Parathyroid adenoma (tissue), 2 donors: ENCODE results near the gene MPPED1.

Source experiments
- H2AFZ ChIP-seq: fragments of 300-600 bp; sonication (generic); one replicate; pipeline ENCODE4 v1.7.0; 2017; ENCODE audit warnings: antibody characterized with exemption, mild to moderate bottlenecking
- H3K27ac ChIP-seq: fragments of 300-600 bp; sonication (generic); one replicate; pipeline ENCODE4 v1.7.0; 2017
- H3K27me3 ChIP-seq: fragments of 300-600 bp; sonication (generic); one replicate; pipeline ENCODE4 v1.7.0; 2017; ENCODE audit warnings: low read length; ENCODE audit not compliant: control insufficient read depth, insufficient read depth
- H3K36me3 ChIP-seq: fragments of 300-600 bp; sonication (generic); one replicate; pipeline ENCODE4 v1.7.0; 2017; ENCODE audit warnings: low read length; ENCODE audit not compliant: control insufficient read depth, insufficient read depth
- H3K4me1 ChIP-seq: fragments of 300-600 bp; sonication (generic); one replicate; pipeline ENCODE4 v1.7.0; 2017; ENCODE audit warnings: control low read depth
- H3K4me2 ChIP-seq: fragments of 300-600 bp; sonication (generic); one replicate; pipeline ENCODE4 v1.7.0; 2017; ENCODE audit warnings: low read length
- H3K4me3 ChIP-seq: fragments of 300-600 bp; sonication (generic); one replicate; pipeline ENCODE4 v1.7.0; 2017; ENCODE audit warnings: low read depth, low read length
- H3K79me2 ChIP-seq: fragments of 300-600 bp; sonication (generic); one replicate; pipeline ENCODE4 v1.7.0; 2017; ENCODE audit warnings: control low read depth
- H3K9ac ChIP-seq: fragments of 300-600 bp; sonication (generic); one replicate; pipeline ENCODE4 v1.7.0; 2017; ENCODE audit warnings: mild to moderate bottlenecking
- H3K9me3 ChIP-seq: fragments of 300-600 bp; sonication (generic); one replicate; pipeline ENCODE4 v1.7.0; 2017; ENCODE audit warnings: low read length; ENCODE audit not compliant: control insufficient read depth
- TF ChIP-seq, protein P1 (sequence below): fragments of 300-600 bp; sonication (generic); IDR thresholded peaks from one replicate; pipeline ENCODE4 v1.7.0; 2017; ENCODE audit warnings: antibody characterized with exemption, mild to moderate bottlenecking
- donor health status: primary hyperparathyroidism.

MPPED1 gene

DNA sequence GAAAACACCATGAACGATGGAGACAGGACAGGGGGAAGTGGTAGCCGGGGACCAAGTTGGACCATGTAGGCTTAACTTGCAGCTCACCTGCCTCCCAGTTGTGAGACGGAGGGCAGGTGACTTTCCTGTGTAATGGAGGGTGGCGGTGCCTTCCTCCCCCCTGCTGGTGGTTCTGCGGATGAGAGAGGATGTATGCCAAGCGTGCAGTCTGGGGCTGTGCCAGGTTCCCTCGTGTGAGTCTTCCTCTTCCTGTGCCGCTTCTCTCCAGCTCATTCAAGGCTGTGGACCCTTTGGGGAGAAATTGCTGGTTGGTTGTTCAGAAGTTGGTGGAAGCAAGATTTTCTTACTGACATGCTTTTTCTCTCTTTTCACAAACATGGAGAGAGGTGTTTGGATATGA is 35.1 kb downstream of the MPPED1 start:
- TF ChIP-seq, protein P1, sequence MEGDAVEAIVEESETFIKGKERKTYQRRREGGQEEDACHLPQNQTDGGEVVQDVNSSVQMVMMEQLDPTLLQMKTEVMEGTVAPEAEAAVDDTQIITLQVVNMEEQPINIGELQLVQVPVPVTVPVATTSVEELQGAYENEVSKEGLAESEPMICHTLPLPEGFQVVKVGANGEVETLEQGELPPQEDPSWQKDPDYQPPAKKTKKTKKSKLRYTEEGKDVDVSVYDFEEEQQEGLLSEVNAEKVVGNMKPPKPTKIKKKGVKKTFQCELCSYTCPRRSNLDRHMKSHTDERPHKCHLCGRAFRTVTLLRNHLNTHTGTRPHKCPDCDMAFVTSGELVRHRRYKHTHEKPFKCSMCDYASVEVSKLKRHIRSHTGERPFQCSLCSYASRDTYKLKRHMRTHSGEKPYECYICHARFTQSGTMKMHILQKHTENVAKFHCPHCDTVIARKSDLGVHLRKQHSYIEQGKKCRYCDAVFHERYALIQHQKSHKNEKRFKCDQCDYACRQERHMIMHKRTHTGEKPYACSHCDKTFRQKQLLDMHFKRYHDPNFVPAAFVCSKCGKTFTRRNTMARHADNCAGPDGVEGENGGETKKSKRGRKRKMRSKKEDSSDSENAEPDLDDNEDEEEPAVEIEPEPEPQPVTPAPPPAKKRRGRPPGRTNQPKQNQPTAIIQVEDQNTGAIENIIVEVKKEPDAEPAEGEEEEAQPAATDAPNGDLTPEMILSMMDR = no peak
- Histone ChIP-seq H3K27ac (no peak overlapping the region), H2AFZ (no peak overlapping the region), H3K4me3 (no peak overlapping the region), H3K36me3 (no peaks in the 10 kb centered on the region), H3K4me1 (no peaks in the 10 kb centered on the region), H3K9me3 (no peaks in the 10 kb centered on the region), H3K9ac (no peak overlapping the region), H3K79me2 (no peaks in the 10 kb centered on the region), H3K27me3 (no peaks in the 10 kb centered on the region), H3K4me2 (peak overlapping the region; percentile 22)

DNA sequence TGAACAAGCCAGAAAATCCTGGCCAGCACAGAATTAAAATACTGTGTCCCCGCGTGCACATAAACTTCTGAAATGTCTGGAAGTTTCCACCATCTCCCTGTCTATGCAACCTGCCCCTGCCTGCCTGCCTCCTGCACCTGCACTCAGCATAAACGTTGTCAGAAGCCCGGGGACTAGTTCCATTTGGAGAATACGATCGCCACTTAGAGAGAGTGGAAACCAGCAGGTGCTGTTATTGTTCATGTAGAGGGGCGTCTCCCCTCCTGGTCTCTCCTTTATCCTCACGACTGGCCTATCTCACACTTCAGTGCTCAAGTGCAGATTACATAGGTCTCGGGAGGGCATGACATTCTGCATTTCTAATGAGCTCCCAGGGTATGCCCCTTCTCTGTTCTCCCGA is 35.6 kb downstream of the MPPED1 start:
- H2AFZ ChIP-seq = no peak overlapping the region

DNA sequence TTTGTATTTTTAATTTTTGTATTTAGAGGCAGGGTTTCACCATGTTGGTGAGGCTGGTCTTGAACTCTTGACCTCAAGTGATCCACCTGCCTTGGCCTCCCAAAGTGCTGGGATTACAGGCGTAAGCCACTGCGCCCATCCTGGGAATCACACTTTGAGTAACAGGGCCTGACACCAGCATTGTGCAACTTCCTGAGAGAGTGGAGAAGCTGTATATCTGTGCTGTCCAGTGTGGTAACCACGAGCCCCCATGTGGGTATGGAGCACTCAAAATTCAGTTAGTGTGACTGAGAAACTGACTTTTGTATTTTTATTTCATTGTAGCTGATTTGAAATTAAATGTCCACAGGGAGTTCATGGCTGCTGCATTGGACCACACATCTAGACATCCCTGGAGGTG is 36.2 kb downstream of the MPPED1 start:
- H3K36me3 ChIP-seq = no peaks in the 10 kb centered on the region
- H3K9ac ChIP-seq = no peak overlapping the region
- H2AFZ ChIP-seq = no peak overlapping the region
- H3K4me2 ChIP-seq = no peak overlapping the region
- TF ChIP-seq, protein P1 = no peak
- H3K9me3 ChIP-seq = no peaks in the 10 kb centered on the region
- no peaks in the 10 kb centered on the region for H3K4me1 ChIP-seq
- no peaks in the 10 kb centered on the region for H3K79me2 ChIP-seq
- no peaks in the 10 kb centered on the region for H3K27me3 ChIP-seq
- no peak overlapping the region for H3K27ac ChIP-seq
- H3K4me3 ChIP-seq = no peak overlapping the region

More for the DNA sequence above, 35.6 kb downstream of the MPPED1 start:
- Histone ChIP-seq H3K36me3 (no peaks in the 10 kb centered on the region), H3K9ac (no peak overlapping the region), H3K4me1 (no peaks in the 10 kb centered on the region), H3K4me2 (no peak overlapping the region), H3K27ac (no peak overlapping the region), H3K79me2 (no peaks in the 10 kb centered on the region), H3K27me3 (no peaks in the 10 kb centered on the region), H3K4me3 (no peak overlapping the region), H3K9me3 (no peaks in the 10 kb centered on the region)
- TF ChIP-seq, protein P1 = no peak

DNA sequence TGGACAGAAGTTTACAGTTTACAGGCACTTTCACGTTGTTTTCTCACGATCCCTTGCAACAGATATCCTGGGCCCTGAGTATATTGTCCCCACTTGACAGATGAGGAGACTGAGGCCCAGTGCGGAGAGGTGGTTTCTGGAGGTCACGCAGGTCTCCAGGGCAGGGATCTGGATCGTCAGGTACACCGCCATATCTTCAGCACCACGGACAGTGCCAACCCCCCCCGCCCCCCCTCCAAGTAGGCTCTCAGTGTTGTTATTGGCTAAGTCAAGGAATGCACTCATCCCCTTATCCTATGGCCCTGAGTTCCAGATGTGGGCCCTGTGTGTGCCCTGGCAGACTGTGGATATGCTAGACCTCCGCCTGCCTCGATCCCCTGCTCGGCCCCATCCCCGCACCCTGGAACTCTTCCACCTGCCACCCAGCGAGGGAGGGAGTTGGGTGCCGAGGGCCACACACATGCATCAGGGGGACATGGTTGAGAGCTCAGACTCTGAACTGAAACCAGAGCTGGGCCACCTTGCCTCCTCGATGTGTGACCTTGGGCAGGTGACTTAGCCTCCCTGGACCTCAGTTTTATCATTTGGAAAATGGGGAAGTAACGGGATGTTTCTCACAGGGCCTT is 37.5 kb downstream of the MPPED1 start:
- H3K9me3 ChIP-seq = no peaks in the 10 kb centered on the region
- TF ChIP-seq, protein P1 = no peak

DNA sequence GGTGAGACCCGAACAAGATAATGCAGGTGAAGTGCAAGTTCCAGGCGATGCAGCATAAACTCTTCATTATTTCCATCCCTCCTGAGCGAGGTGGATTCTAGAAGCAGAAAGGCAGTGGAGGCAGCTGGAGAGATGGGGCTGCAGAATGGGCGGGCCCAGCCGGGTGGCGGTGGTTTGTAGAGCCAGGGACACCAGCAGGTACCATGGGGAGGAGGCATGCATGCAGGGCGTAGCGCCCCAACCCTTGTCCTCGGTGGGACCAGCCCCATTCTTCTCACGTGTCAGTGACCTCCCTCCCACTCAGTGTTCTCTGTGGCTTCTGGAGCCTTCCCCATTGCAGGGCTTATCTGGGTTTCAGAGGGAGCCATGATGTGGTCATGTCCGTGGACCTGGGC is 38.0 kb downstream of the MPPED1 start:
- no peaks in the 10 kb centered on the region for H3K27me3 ChIP-seq
- H3K4me2 ChIP-seq = no peak overlapping the region
- H3K27ac ChIP-seq = no peak overlapping the region
- H3K36me3 ChIP-seq = no peaks in the 10 kb centered on the region
- no peaks in the 10 kb centered on the region for H3K4me1 ChIP-seq
- H2AFZ ChIP-seq = no peak overlapping the region
- H3K9ac ChIP-seq = no peak overlapping the region
- H3K9me3 ChIP-seq = no peaks in the 10 kb centered on the region
- no peak overlapping the region for H3K4me3 ChIP-seq
- no peaks in the 10 kb centered on the region for H3K79me2 ChIP-seq
- TF ChIP-seq, protein P1 = no peak

More for the DNA sequence above, 37.5 kb downstream of the MPPED1 start:
- Histone ChIP-seq H2AFZ (no peak overlapping the region), H3K79me2 (no peaks in the 10 kb centered on the region), H3K4me3 (no peak overlapping the region), H3K4me2 (no peak overlapping the region), H3K36me3 (no peaks in the 10 kb centered on the region), H3K9ac (no peak overlapping the region), H3K4me1 (no peaks in the 10 kb centered on the region), H3K27me3 (no peaks in the 10 kb centered on the region), H3K27ac (no peak overlapping the region)
